Stimulated activated naive CD8-positive, alpha-beta T cell treated with anti-CD3 and anti-CD28 coated beads, Interleukin-15, Interleukin-2, amounts not matched to agents 100 U/mL and 50 U/mL, for 24 hours (primary cell): ENCODE measurements around the gene PRPSAP1.

Experiments used
- ATAC-seq: fragments of 150-1000 bp; cut with Tn5 transposase; one replicate; pipeline ENCODE4 v1.10.0; 2021
- DNase-seq: peaks from one replicate; pipeline ENCODE4 v3.0.0; 2021

The PRPSAP1 gene

GRCh38 chr17:76265624-76266243 lies 88.0 kb downstream of the PRPSAP1 start:
- ATAC-seq (no peak), DNase-seq (peak; percentile 67)

- ATAC-seq (peak; percentile 87), DNase-seq (peak; percentile 99)
These were observed 88.7 kb downstream of the PRPSAP1 start, which contains the start of gene UBALD2 for GRCh38 chr17:76264755-76265623. Gene UBALD2 (plus strand): TSS chr17:76265348. CDS start chr17:76265506, 158 bp downstream.

GRCh38 chr17:76264425-76264754 lies 89.3 kb downstream of the PRPSAP1 start:
- ATAC-seq (no peak), DNase-seq (no peak)

DNA sequence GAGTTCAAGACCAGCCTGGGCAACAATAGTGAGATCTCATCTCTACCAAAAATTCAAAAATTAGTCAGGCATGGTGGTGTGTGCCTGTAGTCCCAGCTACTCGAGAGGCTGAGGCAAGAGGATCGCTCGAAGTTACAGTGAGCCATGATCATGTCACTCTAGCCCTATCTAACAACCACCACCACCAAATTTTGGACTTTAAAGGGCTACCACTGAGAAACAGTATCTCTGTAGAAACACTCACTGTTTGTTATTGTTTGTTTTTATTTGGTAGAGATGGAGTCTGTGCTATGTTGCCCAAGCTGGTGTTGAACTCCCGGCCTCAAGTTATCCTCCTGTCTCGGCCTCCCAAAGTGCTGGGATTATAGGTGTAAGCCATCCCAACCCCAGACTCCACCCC lies 89.8 kb downstream of the PRPSAP1 start:
- DNase-seq (no peak), ATAC-seq (no peak)

DNA sequence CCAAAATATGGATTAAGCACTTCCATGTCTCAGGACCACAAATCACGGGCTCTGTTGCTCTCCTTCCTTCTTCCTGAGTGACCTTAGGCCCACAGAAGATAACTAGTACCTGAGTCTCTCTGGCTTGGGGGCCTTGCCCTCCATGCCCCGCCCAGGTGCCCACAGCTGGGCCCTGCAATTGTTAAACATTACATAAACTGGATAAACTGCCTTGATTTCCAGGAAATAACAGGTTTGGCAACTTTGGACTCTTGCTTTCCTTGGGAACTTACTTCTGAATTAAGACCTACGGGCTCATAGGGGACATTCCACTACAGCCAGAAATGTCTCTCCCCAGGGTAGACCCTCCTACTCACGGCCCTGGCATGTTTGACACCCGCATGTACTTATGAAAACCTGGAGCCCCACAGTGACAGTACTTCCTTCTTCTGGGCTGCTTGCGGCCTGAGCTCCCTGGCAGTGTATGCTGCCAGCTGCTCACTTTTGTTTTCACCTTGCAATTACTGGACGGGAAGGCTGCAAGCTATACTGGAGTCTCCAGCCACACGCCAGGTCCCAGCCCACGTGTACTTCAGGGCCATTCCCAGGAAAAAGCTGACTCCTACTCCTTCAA lies 90.9 kb downstream of the PRPSAP1 start:
- ATAC-seq, result no peak
- peak; percentile 54 for DNase-seq

GRCh38 chr17:76261421-76262215 lies 92.1 kb downstream of the PRPSAP1 start:
- ATAC-seq (no peak), DNase-seq (no peak)

- DNase-seq (no peak), ATAC-seq (no peak)
These were observed 93.0 kb downstream of the PRPSAP1 start for GRCh38 chr17:76260669-76261068.

- no peak for DNase-seq
These were observed 93.5 kb downstream of the PRPSAP1 start for GRCh38 chr17:76260220-76260619.

More at GRCh38 chr17:76260220-76260619, 93.5 kb downstream of the PRPSAP1 start:
- no peak for ATAC-seq
